WTC11 (cell line): ENCODE measurements around the gene LOXL4. TPM values are rescaled to one million over a fixed set of nuclear protein-coding genes. Genes with fewer than 3 reads are reported as not detected.

Experiments
- ATAC-seq: fragments of 200-7000 bp; cut with Tn5 transposase; 2 replicates; pipeline ENCODE4 v1.10.0; 2021; ENCODE audit warnings: mild to moderate bottlenecking, moderate library complexity
- CTCF ChIA-PET: fragments of 300-600 bp; sonication (Branson Sonifier 250); formaldehyde crosslinking; loops from one replicate; lab custom pipeline; 2021; ENCODE audit warnings: antibody characterized with exemption; lab: Charles Lee
- POLR2A ChIA-PET: fragments of 350-600 bp; sonication (Branson Sonifier 250); formaldehyde crosslinking; loops from one replicate; lab custom pipeline; 2021; ENCODE audit warnings: antibody characterized with exemption; lab: Charles Lee
- DNase-seq: peaks from one replicate; pipeline ENCODE4 v3.0.0; 2021; ENCODE audit warnings: low spot score
- H3K27ac Mint-ChIP-seq: 2 replicates; pipeline ENCODE4 v1.8.0; 2021; ENCODE audit warnings: mixed read lengths
- H3K27me3 Mint-ChIP-seq: 2 replicates; pipeline ENCODE4 v1.8.0; 2021; ENCODE audit warnings: low read depth, mild to moderate bottlenecking, moderate library complexity, mixed read lengths
- H3K36me3 Mint-ChIP-seq: 2 replicates; pipeline ENCODE4 v1.8.0; 2021; ENCODE audit warnings: mixed read lengths
- H3K4me1 Mint-ChIP-seq: 2 replicates; pipeline ENCODE4 v1.8.0; 2022; ENCODE audit warnings: mixed read lengths
- H3K4me3 Mint-ChIP-seq: 2 replicates; pipeline ENCODE4 v1.8.0; 2021; ENCODE audit warnings: mild to moderate bottlenecking, moderate library complexity, mixed read lengths
- H3K9me3 Mint-ChIP-seq: 2 replicates; pipeline ENCODE4 v1.8.0; 2021; ENCODE audit warnings: mixed read lengths
- CREB1 ChIP-seq: sonication (generic); formaldehyde crosslinking; IDR thresholded peaks from 2 replicates; pipeline ENCODE4 v1.8.0; 2023; ENCODE audit warnings: mild to moderate bottlenecking, missing genetic modification reagents
- E2F5 ChIP-seq: sonication (generic); formaldehyde crosslinking; IDR thresholded peaks from 2 replicates; pipeline ENCODE4 v1.8.1; 2022; ENCODE audit warnings: mild to moderate bottlenecking, moderate library complexity, missing genetic modification reagents
- ELF4 ChIP-seq: sonication (generic); formaldehyde crosslinking; IDR thresholded peaks from 2 replicates; pipeline ENCODE4 v1.8.1; 2022; ENCODE audit warnings: low read depth, mild to moderate bottlenecking, moderate library complexity, missing genetic modification reagents
- EMX1 ChIP-seq: fragments of 250-450 bp; sonication (Bioruptor Pico); IDR thresholded peaks from 2 replicates; pipeline ENCODE4 v1.8.0; 2021; ENCODE audit warnings: mild to moderate bottlenecking
- ESRRA ChIP-seq: sonication (generic); formaldehyde crosslinking; IDR thresholded peaks from 2 replicates; pipeline ENCODE4 v1.8.1; 2022; ENCODE audit warnings: mild to moderate bottlenecking, missing genetic modification reagents, borderline replicate concordance
- FOXJ3 ChIP-seq: sonication (generic); formaldehyde crosslinking; IDR thresholded peaks from 2 replicates; pipeline ENCODE4 v1.9.0; 2021; ENCODE audit warnings: missing genetic modification reagents, mild to moderate bottlenecking, borderline replicate concordance
- GABPB1 ChIP-seq: sonication (generic); formaldehyde crosslinking; IDR thresholded peaks from 2 replicates; pipeline ENCODE4 v1.8.1; 2023; ENCODE audit warnings: mild to moderate bottlenecking, missing genetic modification reagents
- GTF2I ChIP-seq: fragments of 250-450 bp; sonication (Bioruptor Pico); conservative IDR thresholded peaks from 2 replicates; pipeline ENCODE4 v1.4.0; 2021; ENCODE audit warnings: mild to moderate bottlenecking
- HMGA2 ChIP-seq: fragments of 250-450 bp; sonication (Bioruptor Pico); IDR thresholded peaks from 2 replicates; pipeline ENCODE4 v1.4.0; 2021; ENCODE audit warnings: mild to moderate bottlenecking, moderate library complexity
- IRF2 ChIP-seq: sonication (generic); formaldehyde crosslinking; IDR thresholded peaks from 2 replicates; pipeline ENCODE4 v1.8.0; 2022; ENCODE audit warnings: low read depth, missing genetic modification reagents, borderline replicate concordance
- JUN ChIP-seq: sonication (generic); formaldehyde crosslinking; IDR thresholded peaks from 2 replicates; pipeline ENCODE4 v1.8.0; 2023; ENCODE audit warnings: mild to moderate bottlenecking, missing genetic modification reagents
- NFATC4 ChIP-seq: fragments of 250-450 bp; sonication (Bioruptor Pico); IDR thresholded peaks from 2 replicates; pipeline ENCODE4 v1.9.0; 2021; ENCODE audit warnings: mild to moderate bottlenecking
- RORB ChIP-seq: fragments of 250-450 bp; sonication (Bioruptor Pico); IDR thresholded peaks from 2 replicates; pipeline ENCODE4 v1.9.0; 2021; ENCODE audit warnings: mild to moderate bottlenecking
- SMAD3 ChIP-seq: sonication (generic); formaldehyde crosslinking; IDR thresholded peaks from 2 replicates; pipeline ENCODE4 v1.8.0; 2022; ENCODE audit warnings: missing genetic modification reagents, mild to moderate bottlenecking, borderline replicate concordance
- TEAD1 ChIP-seq: sonication (generic); formaldehyde crosslinking; IDR thresholded peaks from 2 replicates; pipeline ENCODE4 v1.8.0; 2022; ENCODE audit warnings: mild to moderate bottlenecking, missing genetic modification reagents
- ZMAT4 ChIP-seq: fragments of 250-450 bp; sonication (Bioruptor Pico); IDR thresholded peaks from 2 replicates; pipeline ENCODE4 v1.9.0; 2021; ENCODE audit warnings: mild to moderate bottlenecking
- ZNF416 ChIP-seq: fragments of 250-450 bp; sonication (Bioruptor Pico); IDR thresholded peaks from 2 replicates; pipeline ENCODE4 v1.9.0; 2021; ENCODE audit warnings: mild to moderate bottlenecking, inconsistent platforms
- ZNF423 ChIP-seq: fragments of 250-450 bp; sonication (Bioruptor Pico); IDR thresholded peaks from 2 replicates; pipeline ENCODE4 v2.1.2; 2022; ENCODE audit warnings: mild to moderate bottlenecking, moderate library complexity
- total RNA-seq: library from RNA; stranded (reverse); gene quantifications from 3 replicates; pipeline ENCODE4 v1.2.3, GENCODE V29; 2021
- TF ChIP-seq, protein P1 (sequence below): sonication (generic); formaldehyde crosslinking; conservative IDR thresholded peaks from 2 replicates; pipeline ENCODE4 v1.8.1; 2023; ENCODE audit warnings: mild to moderate bottlenecking, low read depth, missing genetic modification reagents, moderate library complexity
- TF ChIP-seq, protein P2 (sequence below): fragments of 250-450 bp; sonication (Bioruptor Pico); IDR thresholded peaks from 2 replicates; pipeline ENCODE4 v1.9.0; 2021; ENCODE audit warnings: mild to moderate bottlenecking, borderline replicate concordance
- TF ChIP-seq, protein P3 (sequence below): sonication (generic); formaldehyde crosslinking; IDR thresholded peaks from 2 replicates; pipeline ENCODE4 v1.8.1; 2023; ENCODE audit warnings: mild to moderate bottlenecking, missing genetic modification reagents, borderline replicate concordance

LOXL4 gene
- total RNA-seq, 1 experiment from 2014 or later: 0.35 TPM

- TF ChIP-seq, protein P1, sequence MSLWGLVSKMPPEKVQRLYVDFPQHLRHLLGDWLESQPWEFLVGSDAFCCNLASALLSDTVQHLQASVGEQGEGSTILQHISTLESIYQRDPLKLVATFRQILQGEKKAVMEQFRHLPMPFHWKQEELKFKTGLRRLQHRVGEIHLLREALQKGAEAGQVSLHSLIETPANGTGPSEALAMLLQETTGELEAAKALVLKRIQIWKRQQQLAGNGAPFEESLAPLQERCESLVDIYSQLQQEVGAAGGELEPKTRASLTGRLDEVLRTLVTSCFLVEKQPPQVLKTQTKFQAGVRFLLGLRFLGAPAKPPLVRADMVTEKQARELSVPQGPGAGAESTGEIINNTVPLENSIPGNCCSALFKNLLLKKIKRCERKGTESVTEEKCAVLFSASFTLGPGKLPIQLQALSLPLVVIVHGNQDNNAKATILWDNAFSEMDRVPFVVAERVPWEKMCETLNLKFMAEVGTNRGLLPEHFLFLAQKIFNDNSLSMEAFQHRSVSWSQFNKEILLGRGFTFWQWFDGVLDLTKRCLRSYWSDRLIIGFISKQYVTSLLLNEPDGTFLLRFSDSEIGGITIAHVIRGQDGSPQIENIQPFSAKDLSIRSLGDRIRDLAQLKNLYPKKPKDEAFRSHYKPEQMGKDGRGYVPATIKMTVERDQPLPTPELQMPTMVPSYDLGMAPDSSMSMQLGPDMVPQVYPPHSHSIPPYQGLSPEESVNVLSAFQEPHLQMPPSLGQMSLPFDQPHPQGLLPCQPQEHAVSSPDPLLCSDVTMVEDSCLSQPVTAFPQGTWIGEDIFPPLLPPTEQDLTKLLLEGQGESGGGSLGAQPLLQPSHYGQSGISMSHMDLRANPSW: no peak
- no peak for TF ChIP-seq ZMAT4 (CRISPR knock-in tag)
- no peak for TF ChIP-seq E2F5 (CRISPR knock-in tag)
- TF ChIP-seq EMX1 (CRISPR knock-in tag): no peak
- no peak for TF ChIP-seq FOXJ3 (CRISPR knock-in tag)
- TF ChIP-seq GTF2I (CRISPR knock-in tag): no peak
- no peak for TF ChIP-seq CREB1 (CRISPR knock-in tag)
- TF ChIP-seq GABPB1 (CRISPR knock-in tag): no peak
Measured at GRCh38 chr10:98254234-98254974, 13.6 kb downstream of the LOXL4 start (continued).

DNA sequence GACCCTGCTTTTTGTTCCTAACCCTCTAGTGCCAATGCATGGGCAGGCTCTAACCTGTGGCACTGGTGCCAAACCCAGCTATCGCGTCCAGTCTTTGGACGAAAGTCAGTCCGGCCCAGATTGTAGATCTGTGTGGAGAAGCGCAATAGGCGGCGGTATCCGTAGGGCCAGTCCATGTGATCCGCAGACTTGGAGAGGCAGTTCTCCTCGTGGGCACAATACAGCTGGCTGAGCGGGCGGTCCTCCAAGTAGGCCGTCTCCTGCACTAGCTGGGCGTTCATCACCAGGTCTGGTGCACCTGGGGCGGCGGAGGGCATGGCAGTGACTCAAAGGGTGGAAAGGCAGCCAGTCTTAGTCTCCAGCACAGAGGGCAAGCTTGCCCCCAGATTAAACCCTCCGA, 14.5 kb downstream of the LOXL4 start:
- DNase-seq (no peak), ATAC-seq (no peak)
- peaks cover 8% of the 10 kb centered on the region for H3K4me1 Mint-ChIP-seq
- ChIA-PET CTCF (interaction anchor here (1.1 to 2.0 kb wide), 2 partner anchors 38 to 56 kb away, joined by 3 to 11 read pairs; no protein-coding TSS in a partner anchor), POLR2A (no interaction called here)
- H3K36me3 Mint-ChIP-seq: no peaks in the 10 kb centered on the region
- H3K27ac Mint-ChIP-seq: no peak overlapping the region
- no peak overlapping the region for H3K4me3 Mint-ChIP-seq
- no peaks in the 10 kb centered on the region for H3K9me3 Mint-ChIP-seq
- TF ChIP-seq TEAD1 (CRISPR knock-in tag): no peak
- no peak for TF ChIP-seq ZNF416
- no peak for TF ChIP-seq NFATC4 (CRISPR knock-in tag)
- TF ChIP-seq IRF2 (CRISPR knock-in tag): no peak
- TF ChIP-seq E2F5 (CRISPR knock-in tag): no peak
- no peak for TF ChIP-seq SMAD3
- TF ChIP-seq ELF4 (CRISPR knock-in tag): no peak
- no peak for TF ChIP-seq JUN (CRISPR knock-in tag)
- no peak for TF ChIP-seq HMGA2 (CRISPR knock-in tag)
- TF ChIP-seq ESRRA: no peak
- TF ChIP-seq RORB (CRISPR knock-in tag): no peak
- TF ChIP-seq, protein P2, sequence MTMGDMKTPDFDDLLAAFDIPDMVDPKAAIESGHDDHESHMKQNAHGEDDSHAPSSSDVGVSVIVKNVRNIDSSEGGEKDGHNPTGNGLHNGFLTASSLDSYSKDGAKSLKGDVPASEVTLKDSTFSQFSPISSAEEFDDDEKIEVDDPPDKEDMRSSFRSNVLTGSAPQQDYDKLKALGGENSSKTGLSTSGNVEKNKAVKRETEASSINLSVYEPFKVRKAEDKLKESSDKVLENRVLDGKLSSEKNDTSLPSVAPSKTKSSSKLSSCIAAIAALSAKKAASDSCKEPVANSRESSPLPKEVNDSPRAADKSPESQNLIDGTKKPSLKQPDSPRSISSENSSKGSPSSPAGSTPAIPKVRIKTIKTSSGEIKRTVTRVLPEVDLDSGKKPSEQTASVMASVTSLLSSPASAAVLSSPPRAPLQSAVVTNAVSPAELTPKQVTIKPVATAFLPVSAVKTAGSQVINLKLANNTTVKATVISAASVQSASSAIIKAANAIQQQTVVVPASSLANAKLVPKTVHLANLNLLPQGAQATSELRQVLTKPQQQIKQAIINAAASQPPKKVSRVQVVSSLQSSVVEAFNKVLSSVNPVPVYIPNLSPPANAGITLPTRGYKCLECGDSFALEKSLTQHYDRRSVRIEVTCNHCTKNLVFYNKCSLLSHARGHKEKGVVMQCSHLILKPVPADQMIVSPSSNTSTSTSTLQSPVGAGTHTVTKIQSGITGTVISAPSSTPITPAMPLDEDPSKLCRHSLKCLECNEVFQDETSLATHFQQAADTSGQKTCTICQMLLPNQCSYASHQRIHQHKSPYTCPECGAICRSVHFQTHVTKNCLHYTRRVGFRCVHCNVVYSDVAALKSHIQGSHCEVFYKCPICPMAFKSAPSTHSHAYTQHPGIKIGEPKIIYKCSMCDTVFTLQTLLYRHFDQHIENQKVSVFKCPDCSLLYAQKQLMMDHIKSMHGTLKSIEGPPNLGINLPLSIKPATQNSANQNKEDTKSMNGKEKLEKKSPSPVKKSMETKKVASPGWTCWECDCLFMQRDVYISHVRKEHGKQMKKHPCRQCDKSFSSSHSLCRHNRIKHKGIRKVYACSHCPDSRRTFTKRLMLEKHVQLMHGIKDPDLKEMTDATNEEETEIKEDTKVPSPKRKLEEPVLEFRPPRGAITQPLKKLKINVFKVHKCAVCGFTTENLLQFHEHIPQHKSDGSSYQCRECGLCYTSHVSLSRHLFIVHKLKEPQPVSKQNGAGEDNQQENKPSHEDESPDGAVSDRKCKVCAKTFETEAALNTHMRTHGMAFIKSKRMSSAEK (CRISPR knock-in tag): no peak
- TF ChIP-seq ZNF423: no peak
- TF ChIP-seq, protein P3, sequence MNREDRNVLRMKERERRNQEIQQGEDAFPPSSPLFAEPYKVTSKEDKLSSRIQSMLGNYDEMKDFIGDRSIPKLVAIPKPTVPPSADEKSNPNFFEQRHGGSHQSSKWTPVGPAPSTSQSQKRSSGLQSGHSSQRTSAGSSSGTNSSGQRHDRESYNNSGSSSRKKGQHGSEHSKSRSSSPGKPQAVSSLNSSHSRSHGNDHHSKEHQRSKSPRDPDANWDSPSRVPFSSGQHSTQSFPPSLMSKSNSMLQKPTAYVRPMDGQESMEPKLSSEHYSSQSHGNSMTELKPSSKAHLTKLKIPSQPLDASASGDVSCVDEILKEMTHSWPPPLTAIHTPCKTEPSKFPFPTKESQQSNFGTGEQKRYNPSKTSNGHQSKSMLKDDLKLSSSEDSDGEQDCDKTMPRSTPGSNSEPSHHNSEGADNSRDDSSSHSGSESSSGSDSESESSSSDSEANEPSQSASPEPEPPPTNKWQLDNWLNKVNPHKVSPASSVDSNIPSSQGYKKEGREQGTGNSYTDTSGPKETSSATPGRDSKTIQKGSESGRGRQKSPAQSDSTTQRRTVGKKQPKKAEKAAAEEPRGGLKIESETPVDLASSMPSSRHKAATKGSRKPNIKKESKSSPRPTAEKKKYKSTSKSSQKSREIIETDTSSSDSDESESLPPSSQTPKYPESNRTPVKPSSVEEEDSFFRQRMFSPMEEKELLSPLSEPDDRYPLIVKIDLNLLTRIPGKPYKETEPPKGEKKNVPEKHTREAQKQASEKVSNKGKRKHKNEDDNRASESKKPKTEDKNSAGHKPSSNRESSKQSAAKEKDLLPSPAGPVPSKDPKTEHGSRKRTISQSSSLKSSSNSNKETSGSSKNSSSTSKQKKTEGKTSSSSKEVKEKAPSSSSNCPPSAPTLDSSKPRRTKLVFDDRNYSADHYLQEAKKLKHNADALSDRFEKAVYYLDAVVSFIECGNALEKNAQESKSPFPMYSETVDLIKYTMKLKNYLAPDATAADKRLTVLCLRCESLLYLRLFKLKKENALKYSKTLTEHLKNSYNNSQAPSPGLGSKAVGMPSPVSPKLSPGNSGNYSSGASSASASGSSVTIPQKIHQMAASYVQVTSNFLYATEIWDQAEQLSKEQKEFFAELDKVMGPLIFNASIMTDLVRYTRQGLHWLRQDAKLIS (CRISPR knock-in tag): no peak
- H3K27me3 Mint-ChIP-seq: no peaks in the 10 kb centered on the region
